Skeletal muscle satellite cell (primary cell): ENCODE data around the gene SELENOH.

Source experiments
- H3K27me3 ChIP-seq: 2 replicates; pipeline ENCODE4 v1.7.0; 2013; ENCODE audit warnings: low read length; ENCODE audit not compliant: control insufficient read depth, insufficient read depth
- H3K36me3 ChIP-seq: 2 replicates; pipeline ENCODE4 v1.7.0; 2013; ENCODE audit warnings: mild to moderate bottlenecking, control low read depth, low read length; ENCODE audit not compliant: insufficient read depth
- H3K4me1 ChIP-seq: 2 replicates; pipeline ENCODE4 v1.7.0; 2013; ENCODE audit warnings: low read length; ENCODE audit not compliant: control insufficient read depth, insufficient read depth
- H3K4me2 ChIP-seq: 2 replicates; pipeline ENCODE4 v1.7.0; 2013; ENCODE audit warnings: mild to moderate bottlenecking, low read length
- H3K4me3 ChIP-seq: 2 replicates; pipeline ENCODE4 v1.7.0; 2013; ENCODE audit warnings: low read length
- H3K9ac ChIP-seq: 2 replicates; pipeline ENCODE4 v1.7.0; 2013; ENCODE audit warnings: mild to moderate bottlenecking, low read depth, low read length, moderate library complexity
- H3K9me3 ChIP-seq: replicated peaks from 2 replicates; pipeline ENCODE4 v1.7.0; 2013; ENCODE audit warnings: mild to moderate bottlenecking, control low read depth, low read length

Gene SELENOH

DNA sequence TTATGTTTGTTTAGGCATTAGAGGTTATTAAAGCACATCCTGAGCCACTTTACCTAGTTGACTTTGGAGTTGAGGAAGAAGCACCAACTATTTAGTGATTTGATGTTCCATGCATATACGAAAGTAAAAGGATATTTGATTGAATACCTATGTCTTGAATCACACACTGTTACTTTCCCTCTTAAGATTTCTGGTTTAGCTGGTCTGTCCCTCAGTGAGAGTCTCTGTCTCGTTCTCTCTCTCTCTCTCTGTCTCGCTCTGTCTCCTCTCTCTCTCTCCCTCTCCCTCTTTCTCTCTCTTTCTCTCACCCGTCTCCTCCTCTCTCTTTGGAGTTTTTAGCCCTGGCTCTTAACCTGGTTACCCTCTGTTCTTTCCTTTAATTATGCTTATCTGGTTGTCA lies 31.3 kb downstream of the SELENOH start:
- no peak overlapping the region for H3K9ac ChIP-seq
- H3K4me1 ChIP-seq, result peaks cover 38% of the 10 kb centered on the region
- H3K36me3 ChIP-seq, result no peaks in the 10 kb centered on the region
- no peaks in the 10 kb centered on the region for H3K27me3 ChIP-seq
- H3K9me3 ChIP-seq, result no peaks in the 10 kb centered on the region
- no peak overlapping the region for H3K4me3 ChIP-seq
- no peak overlapping the region for H3K4me2 ChIP-seq

DNA sequence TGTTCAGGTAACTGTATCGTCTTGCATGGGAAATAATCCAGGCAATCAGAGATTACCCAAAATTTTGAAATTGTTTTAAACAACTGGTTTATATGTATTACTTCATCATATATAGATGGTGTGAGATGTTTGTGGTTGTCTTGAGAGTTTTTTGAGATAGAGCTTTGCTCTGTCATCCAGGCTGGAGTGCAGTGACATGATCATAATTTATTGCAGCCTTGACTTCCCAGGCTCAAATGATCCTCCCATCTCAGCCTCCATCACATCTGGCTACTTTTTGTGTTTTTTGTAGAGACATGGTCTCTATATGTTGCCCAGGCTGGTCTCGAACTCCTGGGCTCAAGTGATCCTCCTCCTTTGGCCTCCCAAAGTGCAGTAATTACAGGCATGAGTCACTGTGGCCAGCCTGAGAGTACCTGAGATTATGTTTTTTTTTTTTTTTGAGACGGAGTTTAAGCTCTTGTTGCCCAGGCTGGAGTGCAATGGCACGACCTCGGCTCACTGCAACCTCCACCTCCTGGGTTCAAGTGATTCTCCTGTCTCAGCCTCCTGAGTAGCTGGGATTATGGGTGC lies 31.8 kb downstream of the SELENOH start:
- H3K4me2 ChIP-seq, result no peak overlapping the region

DNA sequence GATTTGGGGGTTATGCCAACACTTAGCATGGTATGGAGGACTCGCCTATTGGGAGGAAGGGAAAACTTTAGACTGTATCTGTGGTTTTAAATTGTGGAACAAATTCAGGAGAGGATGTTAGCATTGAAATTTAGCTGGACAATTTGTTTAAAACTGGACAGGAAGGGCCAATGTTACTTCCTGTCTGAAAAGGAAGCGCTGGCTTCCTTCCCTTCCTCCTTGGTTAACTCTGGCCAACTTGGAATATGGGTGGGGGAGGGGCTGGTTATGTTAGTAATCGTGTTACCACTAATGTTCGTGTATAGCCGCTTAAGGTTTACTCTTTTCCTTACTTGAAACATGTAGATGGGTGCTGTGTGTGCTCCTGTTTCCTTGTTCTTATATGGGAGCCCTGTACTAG lies 34.2 kb downstream of the SELENOH start:
- no peaks in the 10 kb centered on the region for H3K36me3 ChIP-seq
- no peaks in the 10 kb centered on the region for H3K27me3 ChIP-seq
- peak overlapping the region; percentile 66 for H3K9ac ChIP-seq
- H3K4me3 ChIP-seq, result peak overlapping the region; percentile 16
- peaks cover 59% of the 10 kb centered on the region for H3K4me1 ChIP-seq
- peak overlapping the region; percentile 69 for H3K4me2 ChIP-seq
- H3K9me3 ChIP-seq, result no peaks in the 10 kb centered on the region

More for the DNA sequence above, 31.8 kb downstream of the SELENOH start:
- Histone ChIP-seq H3K4me3 (no peak overlapping the region), H3K27me3 (no peaks in the 10 kb centered on the region), H3K9ac (no peak overlapping the region), H3K4me1 (peaks cover 44% of the 10 kb centered on the region), H3K36me3 (no peaks in the 10 kb centered on the region), H3K9me3 (no peaks in the 10 kb centered on the region)

DNA sequence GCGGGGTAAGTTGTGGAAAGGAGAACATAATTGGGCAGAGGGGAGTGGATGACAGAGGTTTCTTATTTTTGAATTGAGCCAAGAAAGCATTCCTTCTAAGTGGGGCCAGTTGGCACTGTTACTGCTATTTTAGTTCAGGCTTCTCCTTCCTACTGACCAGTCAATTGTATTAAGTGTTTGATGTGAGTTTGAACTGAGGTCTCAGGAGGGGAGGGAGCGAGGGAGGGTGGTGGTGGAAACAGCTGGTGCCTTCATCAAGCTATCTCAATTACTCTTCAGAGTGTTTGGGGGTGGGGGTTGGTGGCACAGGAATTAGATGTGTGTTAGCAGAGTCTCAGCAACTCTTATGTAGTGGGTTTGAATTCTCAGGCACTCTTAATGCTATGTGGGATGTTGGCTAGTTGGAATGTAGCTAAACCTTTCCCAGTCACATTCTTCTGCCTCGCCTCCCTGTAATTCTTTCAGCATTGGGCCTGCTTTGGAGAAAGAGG lies 34.8 kb downstream of the SELENOH start:
- H3K36me3 ChIP-seq, result no peaks in the 10 kb centered on the region
- peak overlapping the region; percentile 66 for H3K9ac ChIP-seq
- no peaks in the 10 kb centered on the region for H3K27me3 ChIP-seq
- H3K4me2 ChIP-seq, result peak overlapping the region; percentile 69
- H3K4me1 ChIP-seq, result peaks cover 59% of the 10 kb centered on the region
- peak overlapping the region; percentile 16 for H3K4me3 ChIP-seq
- H3K9me3 ChIP-seq, result no peaks in the 10 kb centered on the region

DNA sequence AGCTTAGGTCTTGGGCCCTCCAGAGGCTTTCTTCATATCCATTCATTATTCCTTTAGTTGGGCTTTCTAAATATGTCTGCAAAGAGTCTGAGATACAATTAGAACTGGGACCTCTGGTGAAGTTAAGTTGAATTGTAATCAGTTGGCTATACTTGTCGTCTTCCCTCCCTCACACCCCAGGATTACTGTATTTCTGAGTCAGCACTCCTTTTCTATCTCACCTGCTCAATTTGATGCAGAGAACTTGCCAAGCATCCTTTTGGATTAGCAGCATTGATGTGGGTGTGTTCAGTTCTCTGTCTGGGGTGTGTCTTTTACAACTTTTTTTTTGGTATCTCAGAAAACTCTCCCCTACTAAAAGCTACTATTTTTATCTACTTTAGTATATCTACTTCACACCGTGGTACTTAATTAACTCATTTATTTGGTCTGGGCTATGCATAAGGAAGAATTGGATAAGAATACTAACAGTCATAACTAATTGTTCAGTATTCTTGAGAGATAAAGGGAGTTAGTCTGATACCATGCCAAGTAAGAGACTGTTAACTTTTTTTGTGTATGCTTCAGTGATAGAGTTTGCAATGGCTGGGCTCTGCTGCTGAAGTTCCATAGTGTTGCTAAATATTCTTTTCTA lies 35.4 kb downstream of the SELENOH start:
- Histone ChIP-seq H3K36me3 (peaks cover 4% of the 10 kb centered on the region), H3K4me2 (peak overlapping the region; percentile 69), H3K4me3 (no peak overlapping the region), H3K4me1 (peaks cover 63% of the 10 kb centered on the region), H3K9ac (peak overlapping the region; percentile 40), H3K27me3 (no peaks in the 10 kb centered on the region), H3K9me3 (no peaks in the 10 kb centered on the region)

DNA sequence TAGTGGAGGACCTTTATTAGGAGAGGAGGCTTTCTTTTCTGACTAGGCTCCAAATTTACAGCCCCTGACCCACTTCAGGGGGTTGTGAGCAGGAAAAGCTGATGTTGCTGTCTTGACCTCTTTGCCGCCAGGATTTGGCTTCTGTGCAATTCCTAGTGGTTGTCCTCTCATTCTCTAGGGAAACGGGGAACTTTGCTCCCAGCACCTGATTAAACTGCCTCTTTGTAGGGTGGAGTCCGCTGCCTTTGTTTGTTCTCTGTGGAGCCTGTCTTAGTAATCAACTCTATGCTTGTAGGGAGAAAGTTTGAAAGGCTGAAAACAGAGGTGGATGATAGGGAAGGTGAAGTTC lies 36.7 kb downstream of the SELENOH start:
- H3K4me2 ChIP-seq, result peak overlapping the region; percentile 79
- no peaks in the 10 kb centered on the region for H3K9me3 ChIP-seq
- H3K36me3 ChIP-seq, result peaks cover 5% of the 10 kb centered on the region
- peaks cover 54% of the 10 kb centered on the region for H3K4me1 ChIP-seq
- peak overlapping the region; percentile 80 for H3K9ac ChIP-seq
- H3K27me3 ChIP-seq, result no peaks in the 10 kb centered on the region
- H3K4me3 ChIP-seq, result peak overlapping the region; percentile 47

DNA sequence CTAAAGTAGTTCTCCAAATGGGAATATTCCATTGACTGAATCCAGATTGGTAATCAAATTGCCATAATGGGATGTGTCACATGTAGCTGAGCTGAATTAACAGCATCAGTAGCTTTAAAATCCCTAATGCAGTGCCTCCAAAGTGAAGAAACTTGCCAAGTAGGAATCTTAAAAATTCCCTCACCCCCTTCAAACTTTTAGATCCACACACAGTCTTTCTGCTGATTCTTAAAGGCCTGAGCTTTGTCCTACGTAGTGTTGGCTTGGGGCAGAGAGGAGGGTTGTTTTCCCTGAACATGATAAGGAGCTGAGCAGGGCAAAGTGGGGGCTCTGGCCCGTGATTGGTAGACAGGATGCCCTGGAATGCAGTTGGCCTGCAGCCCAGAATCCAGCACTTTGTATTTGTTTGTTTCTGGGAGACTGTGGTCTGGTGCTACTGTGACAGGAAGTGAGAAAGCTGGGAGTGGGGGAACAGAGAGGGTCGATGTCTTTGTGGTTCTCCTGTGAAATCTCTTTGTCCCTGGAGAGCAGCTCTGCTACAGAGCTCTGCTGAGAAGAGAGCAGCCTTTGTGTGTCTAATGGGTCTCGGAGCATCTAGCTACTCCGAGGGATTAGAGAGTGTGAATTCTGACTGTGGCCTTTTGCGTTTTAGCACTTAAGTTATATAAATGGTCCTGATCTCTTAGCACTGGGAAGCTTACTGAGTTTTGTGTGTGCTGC lies 37.2 kb downstream of the SELENOH start:
- Histone ChIP-seq H3K9me3 (no peaks in the 10 kb centered on the region), H3K4me2 (peak overlapping the region; percentile 79), H3K4me3 (peak overlapping the region; percentile 47), H3K4me1 (peaks cover 52% of the 10 kb centered on the region), H3K9ac (peak overlapping the region; percentile 80), H3K36me3 (peaks cover 5% of the 10 kb centered on the region), H3K27me3 (no peaks in the 10 kb centered on the region)

DNA sequence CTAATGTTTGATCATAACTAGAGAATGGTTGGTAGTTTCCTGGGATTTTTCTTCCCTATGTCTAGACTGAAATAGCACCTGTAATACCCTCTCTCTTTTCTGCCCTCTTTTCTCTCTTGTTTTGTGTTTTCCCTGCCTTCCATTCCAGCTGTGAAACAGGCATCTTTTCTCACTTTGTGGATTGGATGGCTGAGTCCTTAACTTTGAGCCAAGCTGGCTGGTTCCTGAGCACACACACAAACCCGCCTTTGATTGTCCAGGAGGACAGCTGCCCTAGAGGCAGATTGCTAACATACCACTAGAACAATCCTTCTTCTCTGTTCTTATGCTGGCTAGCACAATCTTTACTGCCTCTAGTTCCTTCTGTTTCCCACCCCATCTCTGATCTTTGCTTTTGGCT lies 38.0 kb downstream of the SELENOH start:
- peaks cover 52% of the 10 kb centered on the region for H3K4me1 ChIP-seq
- peak overlapping the region; percentile 71 for H3K9ac ChIP-seq

DNA sequence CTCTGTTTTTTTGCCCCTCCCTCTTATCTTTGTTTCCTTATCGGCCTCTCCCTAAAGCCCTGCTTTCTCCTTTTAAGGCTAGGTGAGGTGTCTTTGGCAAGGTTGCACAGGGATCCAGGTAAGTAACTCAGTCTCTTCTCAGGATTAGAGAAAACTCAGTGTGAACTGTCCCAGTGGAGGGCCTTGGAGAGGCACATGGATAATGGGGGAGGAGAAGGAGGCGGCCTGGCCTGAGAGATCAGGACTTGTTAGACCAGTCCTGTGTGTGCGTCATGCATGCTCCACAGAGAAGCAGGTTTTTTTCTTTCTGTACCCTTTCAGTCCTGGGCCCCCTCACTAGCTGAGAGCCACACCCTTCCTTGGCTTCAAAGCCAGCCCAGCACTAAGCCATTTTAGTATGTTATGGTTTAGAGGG lies 40.2 kb downstream of the SELENOH start:
- peaks cover 5% of the 10 kb centered on the region for H3K36me3 ChIP-seq
- H3K4me2 ChIP-seq, result no peak overlapping the region
- no peak overlapping the region for H3K4me3 ChIP-seq
- no peak overlapping the region for H3K9ac ChIP-seq
- H3K4me1 ChIP-seq, result peaks cover 35% of the 10 kb centered on the region
- no peaks in the 10 kb centered on the region for H3K27me3 ChIP-seq
- H3K9me3 ChIP-seq, result no peaks in the 10 kb centered on the region

More for the DNA sequence above, 38.0 kb downstream of the SELENOH start:
- H3K9me3 ChIP-seq, result no peaks in the 10 kb centered on the region
- peaks cover 5% of the 10 kb centered on the region for H3K36me3 ChIP-seq
- peak overlapping the region; percentile 5 for H3K4me3 ChIP-seq
- H3K4me2 ChIP-seq, result peak overlapping the region; percentile 79
- H3K27me3 ChIP-seq, result no peaks in the 10 kb centered on the region

DNA sequence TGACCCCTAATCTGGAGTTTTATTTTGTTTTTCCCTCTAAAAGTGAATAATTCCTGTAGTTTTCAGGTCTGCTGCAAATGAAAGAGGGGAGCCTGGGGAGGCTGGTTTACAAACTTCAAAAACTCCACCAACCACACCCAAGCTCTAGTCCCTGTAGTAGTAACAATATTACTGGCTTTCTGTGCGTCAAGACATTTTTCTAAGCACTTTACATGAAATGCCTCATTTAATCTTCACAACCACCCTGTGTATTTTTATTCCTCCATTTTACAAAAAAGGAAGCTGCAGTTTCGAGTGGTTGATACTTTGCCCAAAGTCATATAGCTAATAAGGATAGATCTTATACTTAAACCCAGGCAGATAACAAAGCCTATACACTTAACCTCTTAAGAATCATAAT lies 43.8 kb downstream of the SELENOH start:
- Histone ChIP-seq H3K36me3 (peaks cover 5% of the 10 kb centered on the region), H3K4me3 (no peak overlapping the region), H3K4me2 (no peak overlapping the region), H3K9ac (no peak overlapping the region), H3K9me3 (no peaks in the 10 kb centered on the region), H3K27me3 (no peaks in the 10 kb centered on the region), H3K4me1 (peaks cover 4% of the 10 kb centered on the region)

DNA sequence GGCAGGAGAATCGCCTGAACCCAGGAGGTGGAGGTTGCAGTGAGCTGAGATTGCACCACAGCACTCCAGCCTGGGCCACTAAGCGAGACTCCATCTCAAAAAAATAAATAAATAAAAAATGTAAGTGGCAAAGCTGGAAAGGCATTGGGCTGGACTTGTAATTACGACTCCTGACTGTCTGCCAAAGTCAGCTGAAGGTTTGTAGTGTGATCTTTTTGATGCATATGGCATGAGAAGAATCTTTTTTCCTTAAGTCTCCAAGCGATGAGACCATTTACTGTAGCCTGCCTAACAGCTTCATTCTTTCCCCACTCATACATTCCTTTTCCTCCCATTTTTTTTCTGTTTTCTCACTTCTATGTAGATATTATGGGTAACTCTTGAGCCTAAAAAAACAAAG lies 45.1 kb downstream of the SELENOH start:
- Histone ChIP-seq H3K36me3 (peaks cover 4% of the 10 kb centered on the region), H3K4me2 (no peak overlapping the region), H3K27me3 (no peaks in the 10 kb centered on the region), H3K9ac (no peak overlapping the region), H3K9me3 (no peaks in the 10 kb centered on the region), H3K4me3 (no peak overlapping the region), H3K4me1 (peaks cover 2% of the 10 kb centered on the region)
